H1 (cell line): ENCODE measurements around the gene CDK16. TPM values are rescaled to one million over a fixed set of nuclear protein-coding genes. Genes with fewer than 3 reads are reported as not detected.

Experiments used
- CBX5 ChIP-seq: fragments of 300-800, 300-1000 bp; sonication (generic); IDR thresholded peaks from 2 replicates; pipeline ENCODE4 v1.7.1; 2016; ENCODE audit warnings: antibody characterized with exemption, low read length, low read depth
- CHD1 ChIP-seq: IDR thresholded peaks from 2 replicates; pipeline ENCODE4 v1.6.1; 2012; ENCODE audit warnings: low read depth, low read length, improper control_type of control experiment
- HDAC2 ChIP-seq, 2 experiments: fragments of 300-600 bp in 1 of 2; sonication (generic) in 1 of 2; IDR thresholded peaks; 2 replicates each; pipeline ENCODE4 v1.6.1; 2011 to 2012; ENCODE audit warnings: low read depth in 2 of 2, low read length in 2 of 2, mild to moderate bottlenecking in 2 of 2, moderate library complexity in 2 of 2, borderline replicate concordance in 1 of 2, inconsistent platforms in 1 of 2
- SIRT6 ChIP-seq: IDR thresholded peaks from one replicate; pipeline ENCODE4 v1.7.1; 2012; ENCODE audit warnings: low read length, inconsistent platforms
- TAF1 ChIP-seq: IDR thresholded peaks from 2 replicates; pipeline ENCODE4 v1.6.1; 2011; ENCODE audit warnings: mild to moderate bottlenecking, low read depth, low read length
- YY1 ChIP-seq: IDR thresholded peaks from 2 replicates; pipeline ENCODE4 v1.6.1; 2011; ENCODE audit warnings: low read depth, mild to moderate bottlenecking, low read length
- polyA plus RNA-seq, 7 experiments: library from polyadenylated mRNA; depleted of rRNA in 3 of 7; stranded (reverse) in 5 of 7; unstranded in 2 of 7; fragments of >200 nt in 5 of 7; fragments of 200-250 nt in 2 of 7; gene quantifications; 1 replicate in 5 of 7; 2 replicates in 1 of 7; 4 replicates in 1 of 7; pipeline versions ENCODE4 v1.2.1 to v1.2.3, GENCODE V29; 2011 to 2013; ENCODE audit warnings: missing spikeins in 2 of 7, mixed read lengths in 2 of 7
- total RNA-seq: library from RNA; stranded (reverse); fragmentation: NEBNext Ultra II Directional; extraction: Animal tissue kit (Norgen Biotek cat#: 25700); gene quantifications from 2 replicates; pipeline ENCODE4 v1.2.1, GENCODE V29; 2021
- TF ChIP-seq, protein P1 (sequence below): IDR thresholded peaks from 2 replicates; pipeline ENCODE4 v1.6.1; 2012; ENCODE audit warnings: inconsistent platforms
- TF ChIP-seq, protein P2 (sequence below): fragments of 300-600 bp; sonication (generic); IDR thresholded peaks from 2 replicates; pipeline ENCODE4 v1.7.1; 2012; ENCODE audit warnings: low read length, moderate library complexity, mild to moderate bottlenecking, inconsistent platforms; ENCODE audit not compliant: insufficient replicate concordance

CDK16 gene
- total and polyA plus RNA-seq, 2 of the 8 experiments (the other 6 are each of a cell fraction or from before 2014, with no cell fraction given), result 124 to 204 TPM

DNA sequence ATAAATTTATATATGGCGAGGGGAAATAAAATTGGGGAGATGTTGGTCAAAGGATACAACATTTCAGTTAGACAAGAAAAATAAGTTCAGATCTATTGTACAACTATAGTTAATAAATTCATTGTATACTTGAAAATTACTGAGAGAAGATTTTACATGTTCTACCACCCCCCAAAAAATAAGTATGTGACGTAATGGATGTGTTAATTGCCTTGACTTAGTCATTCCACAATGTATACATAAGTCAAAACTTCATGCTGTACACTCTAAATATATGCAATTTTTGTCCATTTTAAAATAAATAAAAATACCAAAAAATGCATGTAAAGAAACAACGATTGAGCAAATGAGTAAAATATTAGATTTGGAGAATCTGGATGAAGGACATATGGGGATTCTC lies 16.1 kb downstream of the CDK16 start (continued):
- TF ChIP-seq, protein P1, sequence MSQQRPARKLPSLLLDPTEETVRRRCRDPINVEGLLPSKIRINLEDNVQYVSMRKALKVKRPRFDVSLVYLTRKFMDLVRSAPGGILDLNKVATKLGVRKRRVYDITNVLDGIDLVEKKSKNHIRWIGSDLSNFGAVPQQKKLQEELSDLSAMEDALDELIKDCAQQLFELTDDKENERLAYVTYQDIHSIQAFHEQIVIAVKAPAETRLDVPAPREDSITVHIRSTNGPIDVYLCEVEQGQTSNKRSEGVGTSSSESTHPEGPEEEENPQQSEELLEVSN, result no peak
- TF ChIP-seq TAF1, result no peak
- TF ChIP-seq CBX5, result no peak
- TF ChIP-seq YY1, result no peak
- TF ChIP-seq, protein P2, sequence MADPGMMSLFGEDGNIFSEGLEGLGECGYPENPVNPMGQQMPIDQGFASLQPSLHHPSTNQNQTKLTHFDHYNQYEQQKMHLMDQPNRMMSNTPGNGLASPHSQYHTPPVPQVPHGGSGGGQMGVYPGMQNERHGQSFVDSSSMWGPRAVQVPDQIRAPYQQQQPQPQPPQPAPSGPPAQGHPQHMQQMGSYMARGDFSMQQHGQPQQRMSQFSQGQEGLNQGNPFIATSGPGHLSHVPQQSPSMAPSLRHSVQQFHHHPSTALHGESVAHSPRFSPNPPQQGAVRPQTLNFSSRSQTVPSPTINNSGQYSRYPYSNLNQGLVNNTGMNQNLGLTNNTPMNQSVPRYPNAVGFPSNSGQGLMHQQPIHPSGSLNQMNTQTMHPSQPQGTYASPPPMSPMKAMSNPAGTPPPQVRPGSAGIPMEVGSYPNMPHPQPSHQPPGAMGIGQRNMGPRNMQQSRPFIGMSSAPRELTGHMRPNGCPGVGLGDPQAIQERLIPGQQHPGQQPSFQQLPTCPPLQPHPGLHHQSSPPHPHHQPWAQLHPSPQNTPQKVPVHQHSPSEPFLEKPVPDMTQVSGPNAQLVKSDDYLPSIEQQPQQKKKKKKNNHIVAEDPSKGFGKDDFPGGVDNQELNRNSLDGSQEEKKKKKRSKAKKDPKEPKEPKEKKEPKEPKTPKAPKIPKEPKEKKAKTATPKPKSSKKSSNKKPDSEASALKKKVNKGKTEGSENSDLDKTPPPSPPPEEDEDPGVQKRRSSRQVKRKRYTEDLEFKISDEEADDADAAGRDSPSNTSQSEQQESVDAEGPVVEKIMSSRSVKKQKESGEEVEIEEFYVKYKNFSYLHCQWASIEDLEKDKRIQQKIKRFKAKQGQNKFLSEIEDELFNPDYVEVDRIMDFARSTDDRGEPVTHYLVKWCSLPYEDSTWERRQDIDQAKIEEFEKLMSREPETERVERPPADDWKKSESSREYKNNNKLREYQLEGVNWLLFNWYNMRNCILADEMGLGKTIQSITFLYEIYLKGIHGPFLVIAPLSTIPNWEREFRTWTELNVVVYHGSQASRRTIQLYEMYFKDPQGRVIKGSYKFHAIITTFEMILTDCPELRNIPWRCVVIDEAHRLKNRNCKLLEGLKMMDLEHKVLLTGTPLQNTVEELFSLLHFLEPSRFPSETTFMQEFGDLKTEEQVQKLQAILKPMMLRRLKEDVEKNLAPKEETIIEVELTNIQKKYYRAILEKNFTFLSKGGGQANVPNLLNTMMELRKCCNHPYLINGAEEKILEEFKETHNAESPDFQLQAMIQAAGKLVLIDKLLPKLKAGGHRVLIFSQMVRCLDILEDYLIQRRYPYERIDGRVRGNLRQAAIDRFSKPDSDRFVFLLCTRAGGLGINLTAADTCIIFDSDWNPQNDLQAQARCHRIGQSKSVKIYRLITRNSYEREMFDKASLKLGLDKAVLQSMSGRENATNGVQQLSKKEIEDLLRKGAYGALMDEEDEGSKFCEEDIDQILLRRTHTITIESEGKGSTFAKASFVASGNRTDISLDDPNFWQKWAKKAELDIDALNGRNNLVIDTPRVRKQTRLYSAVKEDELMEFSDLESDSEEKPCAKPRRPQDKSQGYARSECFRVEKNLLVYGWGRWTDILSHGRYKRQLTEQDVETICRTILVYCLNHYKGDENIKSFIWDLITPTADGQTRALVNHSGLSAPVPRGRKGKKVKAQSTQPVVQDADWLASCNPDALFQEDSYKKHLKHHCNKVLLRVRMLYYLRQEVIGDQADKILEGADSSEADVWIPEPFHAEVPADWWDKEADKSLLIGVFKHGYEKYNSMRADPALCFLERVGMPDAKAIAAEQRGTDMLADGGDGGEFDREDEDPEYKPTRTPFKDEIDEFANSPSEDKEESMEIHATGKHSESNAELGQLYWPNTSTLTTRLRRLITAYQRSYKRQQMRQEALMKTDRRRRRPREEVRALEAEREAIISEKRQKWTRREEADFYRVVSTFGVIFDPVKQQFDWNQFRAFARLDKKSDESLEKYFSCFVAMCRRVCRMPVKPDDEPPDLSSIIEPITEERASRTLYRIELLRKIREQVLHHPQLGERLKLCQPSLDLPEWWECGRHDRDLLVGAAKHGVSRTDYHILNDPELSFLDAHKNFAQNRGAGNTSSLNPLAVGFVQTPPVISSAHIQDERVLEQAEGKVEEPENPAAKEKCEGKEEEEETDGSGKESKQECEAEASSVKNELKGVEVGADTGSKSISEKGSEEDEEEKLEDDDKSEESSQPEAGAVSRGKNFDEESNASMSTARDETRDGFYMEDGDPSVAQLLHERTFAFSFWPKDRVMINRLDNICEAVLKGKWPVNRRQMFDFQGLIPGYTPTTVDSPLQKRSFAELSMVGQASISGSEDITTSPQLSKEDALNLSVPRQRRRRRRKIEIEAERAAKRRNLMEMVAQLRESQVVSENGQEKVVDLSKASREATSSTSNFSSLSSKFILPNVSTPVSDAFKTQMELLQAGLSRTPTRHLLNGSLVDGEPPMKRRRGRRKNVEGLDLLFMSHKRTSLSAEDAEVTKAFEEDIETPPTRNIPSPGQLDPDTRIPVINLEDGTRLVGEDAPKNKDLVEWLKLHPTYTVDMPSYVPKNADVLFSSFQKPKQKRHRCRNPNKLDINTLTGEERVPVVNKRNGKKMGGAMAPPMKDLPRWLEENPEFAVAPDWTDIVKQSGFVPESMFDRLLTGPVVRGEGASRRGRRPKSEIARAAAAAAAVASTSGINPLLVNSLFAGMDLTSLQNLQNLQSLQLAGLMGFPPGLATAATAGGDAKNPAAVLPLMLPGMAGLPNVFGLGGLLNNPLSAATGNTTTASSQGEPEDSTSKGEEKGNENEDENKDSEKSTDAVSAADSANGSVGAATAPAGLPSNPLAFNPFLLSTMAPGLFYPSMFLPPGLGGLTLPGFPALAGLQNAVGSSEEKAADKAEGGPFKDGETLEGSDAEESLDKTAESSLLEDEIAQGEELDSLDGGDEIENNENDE, result no peak
- no peak for TF ChIP-seq CHD1
- TF ChIP-seq HDAC2 (IDR thresholded peaks at IDR 0.05; ENCODE audit: borderline replicate concordance in 1 of 2, low read depth in 2 of 2, low read length in 2 of 2), result no peak
- no peak for TF ChIP-seq SIRT6
